GM21717 (cell line): ENCODE data around the gene CFAP300.
A peak's percentile ranks its signal among the peaks of the same experiment; 100 is the strongest.

Source experiments
- ATAC-seq: cut with Tn5 transposase; IDR thresholded peaks from one replicate; pipeline ENCODE4 v1.9.1; 2021; ENCODE audit warnings: mild to moderate bottlenecking, moderate library complexity; ENCODE audit not compliant: unreplicated experiment

Gene CFAP300

DNA sequence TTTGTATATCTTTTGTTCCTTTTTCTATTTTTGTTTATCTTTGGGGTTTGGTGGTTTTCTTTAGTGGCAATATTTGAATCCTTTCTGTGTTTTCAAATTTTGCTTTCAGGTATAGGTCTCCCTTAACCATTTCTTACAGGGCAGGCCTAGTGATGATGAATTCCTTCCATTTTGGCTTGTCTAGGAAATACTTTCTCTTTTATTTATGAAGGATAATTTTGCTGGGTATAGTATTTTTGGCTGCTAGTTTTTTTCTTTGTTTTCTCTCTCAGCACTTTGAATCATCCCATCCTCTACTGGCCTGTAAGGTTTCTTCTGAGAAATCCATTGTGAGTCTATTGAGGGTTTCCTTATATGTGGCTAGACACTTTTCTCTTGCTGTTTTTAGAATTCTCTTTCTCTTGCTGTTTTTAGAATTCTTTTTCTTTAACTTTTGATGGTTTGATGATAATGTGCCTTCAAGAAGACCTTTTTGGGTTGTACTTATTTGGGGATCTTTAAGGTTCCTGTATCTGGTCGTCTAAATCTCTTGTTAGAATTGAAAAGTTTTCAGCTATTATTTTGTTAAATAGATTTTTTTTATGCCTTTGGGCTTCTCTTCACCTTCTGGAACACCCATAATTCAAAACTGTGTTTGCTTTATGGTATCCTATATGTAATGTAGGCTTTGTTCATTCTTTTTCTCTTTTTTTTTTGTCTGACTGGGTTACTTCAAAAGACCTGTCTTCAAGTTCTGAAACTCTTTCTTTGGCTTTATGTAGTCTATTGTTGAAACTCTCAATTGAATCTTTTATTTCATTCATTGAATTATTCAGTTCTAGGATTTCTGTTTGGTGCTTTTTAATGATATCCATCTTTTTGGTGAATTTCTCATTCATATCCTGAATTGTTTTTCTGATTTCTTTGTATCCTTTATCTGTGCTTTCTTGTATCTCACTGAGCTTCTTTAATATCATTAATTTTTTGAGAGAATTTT is 24.5 kb downstream of the CFAP300 start:
- ATAC-seq = no peak

DNA sequence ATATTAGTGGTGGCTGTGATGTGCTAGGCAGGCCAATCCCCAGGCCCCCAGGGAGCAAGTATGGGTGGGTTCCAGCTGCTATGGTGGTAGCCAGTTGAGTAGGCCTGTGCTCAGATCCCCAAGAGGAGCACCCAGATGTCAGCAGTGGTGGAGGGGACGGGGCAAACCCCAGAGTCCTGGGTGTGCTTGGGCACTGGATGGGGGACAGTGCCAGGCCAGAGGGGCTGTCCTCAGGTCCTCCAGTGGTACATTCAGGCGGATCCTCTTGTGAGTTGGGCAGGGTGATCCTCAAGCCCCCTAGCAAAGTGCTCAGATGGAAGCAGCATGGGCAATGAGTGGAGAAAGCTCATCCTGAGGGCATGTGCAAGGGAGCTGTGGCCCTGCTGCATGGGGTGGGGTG is 26.0 kb downstream of the CFAP300 start:
- no peak for ATAC-seq

- ATAC-seq = no peak
Measured at GRCh38 chr11:102079625-102080024, 32.4 kb downstream of the CFAP300 start.

DNA sequence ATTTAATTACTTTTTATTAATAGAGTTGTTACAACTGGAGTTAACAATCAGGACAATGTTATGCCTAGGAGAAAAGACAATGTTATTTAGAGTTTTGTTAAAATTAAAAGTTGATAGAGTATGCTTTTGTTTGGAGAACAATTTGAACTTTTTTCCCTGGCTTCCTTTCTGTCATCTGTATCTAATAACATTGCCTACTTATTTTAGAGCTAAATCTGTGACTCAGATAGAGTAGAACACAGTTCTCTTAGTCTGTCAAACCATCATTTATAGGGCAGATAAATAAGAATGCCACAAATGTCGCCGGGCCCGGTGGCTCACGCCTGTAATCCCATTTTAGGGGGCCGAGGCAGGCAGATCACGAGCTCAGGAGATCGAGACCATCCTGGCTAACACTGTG is 34.1 kb downstream of the CFAP300 start:
- no peak for ATAC-seq

GRCh38 chr11:102085864-102086551 is 38.8 kb downstream of the CFAP300 start:
- ATAC-seq = no peak

DNA sequence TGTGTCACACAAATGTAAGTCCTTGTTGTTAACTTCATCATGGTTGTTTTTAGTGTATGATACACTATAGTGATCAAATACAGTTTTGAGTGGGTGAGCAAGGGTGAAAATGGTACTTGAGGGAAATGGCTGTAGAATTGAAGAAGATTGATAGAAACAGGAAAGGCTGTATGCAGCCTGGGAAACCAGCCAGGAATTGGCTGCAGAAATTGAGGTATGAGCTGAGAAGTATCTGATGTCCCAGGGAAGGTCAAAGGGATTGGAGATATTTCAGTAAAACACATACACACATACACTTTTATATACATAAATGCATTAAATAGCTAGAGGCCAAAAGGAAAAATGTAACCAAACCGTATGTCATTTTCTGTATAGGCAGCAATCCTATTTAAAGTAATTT is 49.9 kb downstream of the CFAP300 start:
- ATAC-seq = no peak

DNA sequence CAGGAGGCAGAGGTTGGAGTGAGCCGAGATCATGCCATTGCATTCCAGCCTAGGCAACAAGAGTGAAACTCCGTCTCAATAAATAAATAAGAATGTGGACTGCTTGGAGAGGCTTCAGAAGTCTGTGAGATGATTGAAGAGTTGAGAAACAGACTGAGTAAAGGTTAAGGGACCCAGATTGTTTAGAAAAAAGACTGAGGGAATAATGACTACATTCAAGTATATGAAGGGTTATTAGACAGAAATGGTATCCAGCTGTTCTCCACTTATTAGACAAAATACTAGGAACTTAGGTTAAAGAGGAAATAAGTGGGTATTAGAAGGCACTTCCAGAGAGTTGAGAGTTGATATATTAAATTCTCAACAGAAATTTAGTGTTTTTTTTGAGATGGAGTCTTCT is 52.5 kb downstream of the CFAP300 start:
- no peak for ATAC-seq

GRCh38 chr11:102108734-102109440 is 61.6 kb downstream of the CFAP300 start:
- ATAC-seq = no peak

- ATAC-seq = peak; percentile 89
Measured at GRCh38 chr11:102109896-102110760, 62.9 kb downstream of the CFAP300 start, which contains the start of gene YAP1. Gene YAP1 (plus strand): TSS chr11:102110447. CDS start chr11:102110849, 402 bp downstream.

- no peak for ATAC-seq
Measured at GRCh38 chr11:102110761-102111010, 63.4 kb downstream of the CFAP300 start.

GRCh38 chr11:102111011-102111786 is 64.0 kb downstream of the CFAP300 start:
- ATAC-seq = peak; percentile 16

GRCh38 chr11:102111787-102112508 is 64.7 kb downstream of the CFAP300 start:
- no peak for ATAC-seq

DNA sequence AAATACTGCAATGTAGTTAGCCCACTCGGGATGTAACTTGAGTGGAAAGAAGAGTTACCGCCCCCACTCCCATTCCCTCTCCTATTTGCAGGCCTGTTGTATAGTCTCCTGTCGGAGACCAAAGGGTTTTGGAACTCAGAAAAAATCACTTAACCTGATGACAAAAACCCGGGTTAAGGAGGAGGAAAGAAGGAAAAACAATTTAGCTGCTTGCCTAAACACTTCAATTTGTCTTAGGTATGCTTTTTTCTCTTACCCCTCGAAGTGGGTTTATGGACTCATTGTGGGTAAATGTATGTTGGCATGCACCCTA is 65.2 kb downstream of the CFAP300 start:
- no peak for ATAC-seq

DNA sequence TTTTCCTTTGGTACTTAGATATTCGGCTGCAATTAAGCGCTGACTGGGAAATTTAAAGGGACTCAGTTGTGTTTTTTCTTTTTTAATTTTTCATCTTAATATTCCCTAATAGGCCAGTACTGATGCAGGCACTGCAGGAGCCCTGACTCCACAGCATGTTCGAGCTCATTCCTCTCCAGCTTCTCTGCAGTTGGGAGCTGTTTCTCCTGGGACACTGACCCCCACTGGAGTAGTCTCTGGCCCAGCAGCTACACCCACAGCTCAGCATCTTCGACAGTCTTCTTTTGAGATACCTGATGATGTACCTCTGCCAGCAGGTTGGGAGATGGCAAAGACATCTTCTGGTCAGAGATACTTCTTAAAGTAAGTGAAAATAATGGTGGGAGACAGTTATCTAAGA is 66.8 kb downstream of the CFAP300 start:
- no peak for ATAC-seq

DNA sequence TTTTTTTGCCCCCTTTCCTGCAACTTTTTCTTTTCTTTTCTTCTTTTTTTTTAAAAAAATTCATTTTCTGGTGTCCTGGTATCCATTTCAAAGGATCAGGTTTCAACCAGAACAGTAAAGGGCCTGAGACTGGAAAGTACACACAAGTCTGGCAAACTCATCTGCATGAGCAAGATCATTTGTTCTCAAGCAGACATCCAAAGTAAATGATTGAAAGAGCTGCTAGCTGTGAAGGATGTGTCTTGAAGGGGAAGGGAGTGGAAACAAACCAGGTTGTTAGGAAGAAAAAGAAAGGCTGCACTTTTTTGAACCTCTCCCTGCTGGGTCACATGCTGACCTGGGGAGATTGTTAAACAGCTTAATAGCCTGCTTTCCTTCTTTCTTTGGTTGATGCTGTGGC is 68.3 kb downstream of the CFAP300 start:
- no peak for ATAC-seq

- no peak for ATAC-seq
Measured at GRCh38 chr11:102116453-102117205, 69.4 kb downstream of the CFAP300 start.

DNA sequence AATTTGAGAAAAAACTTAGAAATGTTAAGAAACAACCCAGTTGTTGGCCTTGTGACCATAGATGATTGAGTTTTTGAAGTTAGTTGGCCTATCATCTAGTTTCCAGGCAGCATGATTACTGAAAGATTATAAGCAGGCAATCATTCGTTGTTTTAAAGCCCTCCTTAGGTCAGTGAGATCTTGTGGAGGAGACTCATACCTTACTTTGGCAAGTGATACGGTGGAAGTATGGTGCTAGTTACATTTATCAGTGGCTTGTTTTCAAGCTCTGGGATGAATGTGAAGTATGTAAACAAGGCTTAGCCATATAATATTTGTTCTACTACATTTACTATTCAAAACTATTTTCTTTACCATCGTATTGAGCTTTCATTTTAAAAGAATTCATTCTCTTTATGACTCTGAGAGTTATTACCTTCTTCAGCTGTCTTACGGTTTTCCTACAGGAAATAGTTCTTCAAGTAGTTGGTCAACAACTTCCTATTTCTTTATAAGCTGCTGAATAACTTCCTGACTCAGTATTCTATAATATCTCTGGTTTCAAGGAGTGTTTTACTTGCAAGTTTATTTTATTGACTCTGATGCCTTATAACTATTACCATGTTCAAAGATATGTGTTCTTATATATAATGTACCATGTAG is 70.4 kb downstream of the CFAP300 start:
- ATAC-seq = no peak

GRCh38 chr11:102118937-102119336 is 71.7 kb downstream of the CFAP300 start:
- ATAC-seq = no peak
